ENCODE measurements around the gene FOXF2.

DNA sequence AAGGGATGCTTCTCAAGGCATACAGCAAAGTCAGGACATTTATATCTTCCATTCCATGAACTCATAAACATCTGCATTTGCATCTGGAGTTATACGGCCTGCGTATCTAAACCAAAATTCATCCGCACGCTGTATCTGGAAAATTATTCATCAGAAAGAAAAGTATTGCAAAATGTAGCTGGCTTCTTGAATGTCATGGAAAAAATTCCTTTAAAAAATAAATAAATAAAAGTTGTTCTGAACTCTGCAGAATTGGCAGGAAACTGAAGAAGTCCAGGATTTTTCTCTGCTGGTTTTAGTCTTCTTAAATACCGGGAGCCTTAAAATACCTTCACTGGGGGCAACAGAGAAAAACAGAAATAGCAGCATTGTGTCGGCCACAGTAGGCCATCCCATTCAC is 23.7 kb upstream of the FOXF2 start:
- TF ChIP-seq, protein P1, sequence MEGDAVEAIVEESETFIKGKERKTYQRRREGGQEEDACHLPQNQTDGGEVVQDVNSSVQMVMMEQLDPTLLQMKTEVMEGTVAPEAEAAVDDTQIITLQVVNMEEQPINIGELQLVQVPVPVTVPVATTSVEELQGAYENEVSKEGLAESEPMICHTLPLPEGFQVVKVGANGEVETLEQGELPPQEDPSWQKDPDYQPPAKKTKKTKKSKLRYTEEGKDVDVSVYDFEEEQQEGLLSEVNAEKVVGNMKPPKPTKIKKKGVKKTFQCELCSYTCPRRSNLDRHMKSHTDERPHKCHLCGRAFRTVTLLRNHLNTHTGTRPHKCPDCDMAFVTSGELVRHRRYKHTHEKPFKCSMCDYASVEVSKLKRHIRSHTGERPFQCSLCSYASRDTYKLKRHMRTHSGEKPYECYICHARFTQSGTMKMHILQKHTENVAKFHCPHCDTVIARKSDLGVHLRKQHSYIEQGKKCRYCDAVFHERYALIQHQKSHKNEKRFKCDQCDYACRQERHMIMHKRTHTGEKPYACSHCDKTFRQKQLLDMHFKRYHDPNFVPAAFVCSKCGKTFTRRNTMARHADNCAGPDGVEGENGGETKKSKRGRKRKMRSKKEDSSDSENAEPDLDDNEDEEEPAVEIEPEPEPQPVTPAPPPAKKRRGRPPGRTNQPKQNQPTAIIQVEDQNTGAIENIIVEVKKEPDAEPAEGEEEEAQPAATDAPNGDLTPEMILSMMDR (IDR thresholded peaks at IDR 0.05; ENCODE audit: insufficient read depth, low read depth, low read length) = no peak
- TF ChIP-seq EZH2 (IDR thresholded peaks at IDR 0.05; ENCODE audit: insufficient read depth, low read length) = no peak
